ENCODE measurements around the gene ZNF474. TPM values are rescaled to one million over a fixed set of nuclear protein-coding genes. Genes with fewer than 3 reads are reported as not detected.

ZNF474 gene
- total RNA-seq, 2 donors from 2014 or later = 1.7 TPM; not detected in 1

- no peak for TF ChIP-seq POLR2A (IDR thresholded peaks at IDR 0.05)
- TF ChIP-seq CTCF (IDR thresholded peaks at IDR 0.05) = no peak
- no peak for TF ChIP-seq POLR2AphosphoS5 (IDR thresholded peaks at IDR 0.05)
- H3K27me3 ChIP-seq (replicated peaks; ENCODE audit: insufficient read depth) = no peaks in the 10 kb centered on the region
- H3K36me3 ChIP-seq = no peaks in the 10 kb centered on the region
- no peak overlapping the region for H3K4me3 ChIP-seq
- no peak for DNase-seq (ENCODE audit: low spot score)
- H3K4me1 ChIP-seq (replicated peaks) = no peaks in the 10 kb centered on the region
- 66% methylated on average over 4 of the region's 4 CpGs for WGBS
- H3K9me3 ChIP-seq = no peaks in the 10 kb centered on the region
- intact Hi-C loops (cut with DNase I) = no loop called here
- H3K27ac ChIP-seq = no peak overlapping the region
Measured at GRCh38 chr5:122107016-122107415, 22.3 kb upstream of the ZNF474 start.

GRCh38 chr5:122110987-122111386 is 18.4 kb upstream of the ZNF474 start:
- WGBS = 18% methylated on average over 3 of the region's 3 CpGs
- H3K27ac ChIP-seq = peak overlapping the region; percentile 6 to 55

GRCh38 chr5:122111460-122111859 is 17.9 kb upstream of the ZNF474 start:
- Histone ChIP-seq H3K36me3 (no peaks in the 10 kb centered on the region), H3K27ac (peak overlapping the region; percentile 6 to 55), H3K4me1 (replicated peaks) (no peaks in the 10 kb centered on the region), H3K9me3 (no peaks in the 10 kb centered on the region), H3K4me3 (no peak overlapping the region), H3K27me3 (replicated peaks; ENCODE audit: insufficient read depth) (no peaks in the 10 kb centered on the region)
- intact Hi-C loops (cut with DNase I) = no loop called here
- WGBS = 68% methylated on average over 5 of the region's 5 CpGs
- TF ChIP-seq CTCF (IDR thresholded peaks at IDR 0.05) = no peak
- no peak for TF ChIP-seq POLR2A (IDR thresholded peaks at IDR 0.05)
- TF ChIP-seq POLR2AphosphoS5 (IDR thresholded peaks at IDR 0.05) = no peak
- DNase-seq (ENCODE audit: low spot score) = no peak

More at GRCh38 chr5:122110987-122111386, 18.4 kb upstream of the ZNF474 start:
- Histone ChIP-seq H3K36me3 (no peaks in the 10 kb centered on the region), H3K4me1 (replicated peaks) (no peaks in the 10 kb centered on the region), H3K9me3 (no peaks in the 10 kb centered on the region), H3K4me3 (no peak overlapping the region), H3K27me3 (replicated peaks; ENCODE audit: insufficient read depth) (no peaks in the 10 kb centered on the region)
- intact Hi-C loops (cut with DNase I) = no loop called here
- DNase-seq (ENCODE audit: low spot score) = peak; percentile 39
- peak; percentile 59 for TF ChIP-seq POLR2AphosphoS5 (IDR thresholded peaks at IDR 0.05)
- no peak for TF ChIP-seq POLR2A (IDR thresholded peaks at IDR 0.05)

- intact Hi-C loops (cut with DNase I) = no loop called here
- Histone ChIP-seq H3K4me1 (replicated peaks) (no peaks in the 10 kb centered on the region), H3K27ac (no peak overlapping the region), H3K4me3 (no peak overlapping the region), H3K9me3 (no peaks in the 10 kb centered on the region), H3K27me3 (replicated peaks; ENCODE audit: insufficient read depth) (no peaks in the 10 kb centered on the region), H3K36me3 (no peaks in the 10 kb centered on the region)
- DNase-seq (ENCODE audit: low spot score) = no peak
- TF ChIP-seq CTCF (IDR thresholded peaks at IDR 0.05) = no peak
- TF ChIP-seq POLR2A (IDR thresholded peaks at IDR 0.05) = no peak
- TF ChIP-seq POLR2AphosphoS5 (IDR thresholded peaks at IDR 0.05) = no peak
- 54% methylated on average over 3 of the region's 3 CpGs for WGBS
Measured at GRCh38 chr5:122112063-122112462, 17.3 kb upstream of the ZNF474 start.

- TF ChIP-seq POLR2A (IDR thresholded peaks at IDR 0.05) = no peak
- no peak for TF ChIP-seq CTCF (IDR thresholded peaks at IDR 0.05)
- TF ChIP-seq POLR2AphosphoS5 (IDR thresholded peaks at IDR 0.05) = no peak
- H3K27me3 ChIP-seq (replicated peaks; ENCODE audit: insufficient read depth) = no peaks in the 10 kb centered on the region
- no peak overlapping the region for H3K27ac ChIP-seq
- DNase-seq (ENCODE audit: low spot score) = no peak
- H3K36me3 ChIP-seq = no peaks in the 10 kb centered on the region
- H3K4me1 ChIP-seq (replicated peaks) = no peaks in the 10 kb centered on the region
- H3K4me3 ChIP-seq = no peak overlapping the region
- no peaks in the 10 kb centered on the region for H3K9me3 ChIP-seq
- WGBS = 93% methylated on average over 5 of the region's 6 CpGs
- intact Hi-C loops (cut with DNase I) = no loop called here
Measured at GRCh38 chr5:122112733-122113558, 16.4 kb upstream of the ZNF474 start.

All from prostate gland (tissue), 2 donors.